NCI-H748 (cell line): Measurements from ENCODE around the gene KRTAP3-1.
"Not testable (repeated sequence)": the region's sequence is repeated elsewhere in the genome, so short reads cannot be mapped to it uniquely, and the experiment has no call there.

Experiments used
- DNase-seq: peaks from one replicate; lab custom pipeline; 2025; ENCODE audit not compliant: unreplicated experiment; lab: John Stamatoyannopoulos, UW

The KRTAP3-1 gene

DNA sequence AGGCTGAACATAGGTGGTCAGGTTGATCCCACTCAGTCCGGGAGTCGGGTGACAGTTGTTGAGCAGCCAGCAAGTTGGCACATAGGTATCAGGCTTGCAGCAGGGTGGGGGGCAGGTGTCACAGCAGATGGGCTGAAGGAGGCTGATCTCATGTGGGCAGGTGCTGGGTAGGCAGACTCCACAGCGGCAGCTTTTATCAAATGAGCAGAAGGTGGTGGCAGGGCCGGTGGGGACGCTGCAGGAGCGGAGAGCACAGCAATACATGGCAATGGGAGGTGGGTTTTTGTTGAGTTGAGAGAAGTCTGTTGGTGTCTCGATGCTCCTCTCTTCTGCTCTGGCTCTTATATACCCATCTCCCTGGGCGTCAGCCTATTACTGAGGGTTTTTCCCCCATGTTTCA is at the start of gene KRTAP3-1:
KRTAP3-1 (minus strand) TSS at position 318 of the 400 bp plus-strand sequence; CDS start at position 264, 54 bp downstream.
- peak; percentile 56 for DNase-seq

GRCh38 chr17:41057547-41057946 is 48.6 kb upstream of the KRTAP3-1 start:
- DNase-seq, result no peak

- DNase-seq, result not testable (repeated sequence)
Observed at GRCh38 chr17:41055130-41055529, 46.2 kb upstream of the KRTAP3-1 start, which contains the start of gene KRTAP2-2. Gene KRTAP2-2 (minus strand): TSS chr17:41055230. CDS start chr17:41055211, 19 bp downstream.

- DNase-seq, result not testable (repeated sequence)
Observed at GRCh38 chr17:41054556-41054955, 45.6 kb upstream of the KRTAP3-1 start.

GRCh38 chr17:41054025-41054424 is 45.1 kb upstream of the KRTAP3-1 start:
- DNase-seq, result no peak

- no peak for DNase-seq
Observed at GRCh38 chr17:41052566-41052965, 43.6 kb upstream of the KRTAP3-1 start.

DNA sequence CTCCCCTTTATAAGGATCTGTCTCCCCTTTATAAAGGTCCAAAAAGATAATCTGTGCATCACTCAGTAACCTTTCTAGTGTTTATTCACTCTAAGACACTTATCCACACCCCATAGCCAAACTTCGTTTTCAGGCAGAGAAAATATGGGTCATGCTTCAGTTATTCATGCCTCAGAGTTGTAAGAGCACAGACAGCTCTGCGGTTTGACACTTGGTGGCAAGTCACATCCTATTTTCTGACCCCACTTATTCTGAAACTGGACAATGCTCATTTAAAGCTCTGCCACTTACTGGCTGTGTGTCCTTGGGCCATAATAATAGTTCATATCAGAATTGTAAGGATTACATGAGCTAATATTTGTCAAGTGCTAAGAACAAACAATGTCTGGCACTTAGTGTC is 40.2 kb upstream of the KRTAP3-1 start:
- DNase-seq, result no peak

- no peak for DNase-seq
Observed at GRCh38 chr17:41048441-41048840, 39.5 kb upstream of the KRTAP3-1 start.

- not testable (repeated sequence) for DNase-seq
Observed at GRCh38 chr17:41046735-41047465, 38.0 kb upstream of the KRTAP3-1 start, which contains the start of gene KRTAP2-1. Gene KRTAP2-1 (minus strand): TSS chr17:41047316. CDS start chr17:41047267, 49 bp downstream.

- no peak for DNase-seq
Observed at GRCh38 chr17:41042953-41043352, 34.0 kb upstream of the KRTAP3-1 start.

- peak; percentile 41 for DNase-seq
Observed at GRCh38 chr17:41040783-41041571, 32.0 kb upstream of the KRTAP3-1 start, which contains the start of gene KRTAP1-1. Gene KRTAP1-1 (minus strand): TSS chr17:41041450. CDS start chr17:41041397, 53 bp downstream.

GRCh38 chr17:41037853-41038350 is 29.0 kb upstream of the KRTAP3-1 start:
- DNase-seq, result no peak

DNA sequence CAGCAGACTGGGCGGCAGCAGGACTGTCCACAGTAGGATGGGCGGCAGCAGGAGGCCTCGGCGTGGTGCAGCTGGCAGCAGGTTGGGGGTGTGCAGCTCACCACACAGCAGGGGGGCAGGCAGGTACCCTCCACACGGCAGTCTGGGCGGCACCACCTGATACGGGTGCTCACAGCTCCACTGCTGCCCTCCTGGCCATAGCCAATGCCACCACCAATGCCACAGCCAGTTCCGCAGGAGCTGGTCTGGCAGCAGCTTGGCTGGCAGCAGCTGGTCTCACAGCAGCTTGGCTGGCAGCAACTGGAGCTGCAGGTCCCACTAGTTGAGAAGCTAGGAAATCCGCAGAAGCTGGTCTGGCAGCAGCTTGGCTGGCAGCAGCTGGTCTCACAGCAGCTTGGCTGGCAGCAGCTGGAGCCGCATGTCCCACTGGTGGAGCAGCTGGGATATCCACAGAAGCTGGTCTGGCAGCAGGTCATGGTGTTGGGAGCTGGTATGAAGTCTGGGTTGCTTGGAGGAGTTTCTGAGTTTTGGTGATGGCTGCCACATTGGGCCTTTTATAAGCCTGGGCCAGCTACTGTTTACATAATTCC is 25.5 kb upstream of the KRTAP3-1 start, which contains the start of gene KRTAP1-3:
KRTAP1-3 (minus strand) TSS at position 529 of the 590 bp plus-strand sequence; CDS start at position 476, 53 bp downstream.
- DNase-seq, result peak; percentile 92

DNA sequence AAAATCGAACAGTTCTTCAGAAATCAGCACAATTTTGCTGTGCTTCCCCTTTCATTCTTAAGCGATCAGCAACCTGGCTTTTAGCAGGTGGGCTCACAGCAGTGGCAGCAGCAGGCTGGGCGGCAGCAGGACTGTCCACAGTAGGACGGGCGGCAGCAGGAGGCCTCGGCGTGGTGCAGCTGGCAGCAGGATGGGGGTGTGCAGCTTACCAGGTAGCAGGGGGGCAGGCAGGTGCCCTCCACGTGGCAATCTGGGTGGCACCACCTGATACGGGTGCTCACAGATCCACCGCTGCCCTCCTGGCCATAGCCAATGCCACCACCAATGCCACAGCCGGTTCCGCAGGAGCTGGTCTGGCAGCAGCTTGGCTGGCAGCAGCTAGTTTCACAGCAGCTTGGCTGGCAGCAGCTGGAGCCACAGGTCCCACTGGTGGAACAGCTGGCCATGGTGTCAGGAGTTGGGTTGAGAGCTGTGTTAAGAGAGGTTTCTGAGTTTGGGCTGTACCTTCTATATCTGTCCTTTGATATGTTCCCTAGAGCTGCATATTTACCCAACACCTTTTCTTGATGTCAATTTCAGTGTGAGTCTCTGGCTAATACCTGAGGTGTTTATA is 20.8 kb upstream of the KRTAP3-1 start, which contains the start of gene KRTAP1-4:
KRTAP1-4 (minus strand) TSS at position 563 of the 613 bp plus-strand sequence; CDS start at position 446, 117 bp downstream.
- no peak for DNase-seq

DNA sequence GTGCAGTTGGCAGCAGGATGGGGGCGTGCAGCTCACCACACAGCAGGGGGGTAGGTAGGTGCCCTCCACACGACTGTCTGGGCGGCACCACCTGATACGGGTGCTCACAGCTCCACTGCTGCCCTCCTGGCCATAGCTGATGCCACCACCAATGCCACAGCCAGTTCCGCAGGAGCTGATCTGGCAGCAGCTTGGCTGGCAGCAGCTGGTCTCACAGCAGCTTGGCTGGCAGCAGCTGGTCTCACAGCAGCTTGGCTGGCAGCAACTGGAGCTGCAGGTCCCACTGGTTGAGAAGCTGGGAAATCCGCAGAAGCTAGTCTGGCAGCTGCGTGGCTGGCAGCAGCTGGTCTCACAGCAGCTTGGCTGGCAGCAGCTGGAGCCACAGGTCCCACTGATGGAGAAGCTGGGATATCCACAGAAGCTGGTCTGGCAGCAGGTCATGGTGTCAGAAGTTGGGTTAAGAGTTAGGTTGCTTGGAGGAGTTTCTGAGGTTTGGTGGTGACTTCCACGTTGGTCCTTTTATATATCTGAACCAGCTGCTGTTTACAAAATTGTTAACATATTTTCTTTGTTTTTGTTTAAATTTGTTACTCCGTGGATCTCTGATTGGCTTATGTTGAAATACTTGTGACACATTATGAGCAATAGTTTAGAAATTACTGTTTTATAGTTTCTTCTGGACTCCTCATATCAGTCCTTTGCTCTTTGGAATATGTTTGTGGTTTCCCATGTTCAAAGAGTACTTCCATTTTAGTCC is 18.0 kb upstream of the KRTAP3-1 start, which contains the start of gene KRTAP1-5:
KRTAP1-5 (minus strand) TSS at position 494 of the 757 bp plus-strand sequence; CDS start at position 441, 53 bp downstream.
- DNase-seq, result no peak

DNA sequence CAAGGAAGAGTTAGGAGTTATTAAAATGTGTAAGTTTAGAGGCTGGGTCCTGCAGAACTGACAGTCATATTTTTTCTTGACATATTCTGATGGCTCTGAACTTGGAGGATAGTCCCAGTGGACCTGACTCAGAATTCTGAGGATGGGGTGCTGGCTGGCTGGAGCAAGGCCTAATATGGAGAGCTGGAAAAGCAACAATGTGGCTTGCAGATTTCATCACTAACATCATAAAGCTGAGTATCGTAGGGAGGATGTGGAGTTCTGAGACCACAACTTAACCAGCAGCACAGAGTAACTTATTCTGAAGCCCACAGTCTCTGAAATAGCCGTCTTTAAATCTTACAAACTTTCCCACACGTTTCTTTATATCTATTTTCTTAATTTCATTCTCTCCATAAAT is 15.8 kb upstream of the KRTAP3-1 start:
- no peak for DNase-seq

- peak; percentile 61 for DNase-seq
Observed at GRCh38 chr17:41020336-41020735, 11.4 kb upstream of the KRTAP3-1 start.

GRCh38 chr17:41019415-41019814 is 10.5 kb upstream of the KRTAP3-1 start:
- DNase-seq, result no peak

- DNase-seq, result no peak
Observed at GRCh38 chr17:41018541-41018940, 9.6 kb upstream of the KRTAP3-1 start.
